PFSK-1 (cell line): ENCODE results near the gene ZNF630.

Experiments used
- FOXP2 ChIP-seq: optimal IDR thresholded peaks from 2 replicates; pipeline ENCODE3; 2011; ENCODE audit warnings: borderline replicate concordance, control low read depth, inconsistent platforms; ENCODE audit not compliant: insufficient read depth; ENCODE audit errors: extremely low read length, extremely low read depth
- POLR2AphosphoS5 ChIP-seq: IDR thresholded peaks from 2 replicates; pipeline ENCODE4 v1.6.1; 2012; ENCODE audit warnings: low read depth, mild to moderate bottlenecking, control low read depth, low read length, moderate library complexity
- SIN3A ChIP-seq: IDR thresholded peaks from 2 replicates; pipeline ENCODE4 v1.6.1; 2012; ENCODE audit warnings: mild to moderate bottlenecking, low read length, moderate library complexity, borderline replicate concordance; ENCODE audit not compliant: insufficient read depth
- TAF1 ChIP-seq: IDR thresholded peaks from 2 replicates; pipeline ENCODE4 v1.6.1; 2012; ENCODE audit warnings: low read length, control low read depth, borderline replicate concordance; ENCODE audit not compliant: insufficient read depth
- TF ChIP-seq, protein P1 (sequence below), 2 experiments: IDR thresholded peaks; 2 replicates each; pipeline versions ENCODE4 v1.6.1 to v1.8.0; 2011 to 2012; ENCODE audit warnings: low read depth in 2 of 2, low read length in 2 of 2, control low read depth in 1 of 2, inconsistent platforms in 1 of 2, mild to moderate bottlenecking in 1 of 2, moderate library complexity in 1 of 2; ENCODE audit not compliant: insufficient read depth in 1 of 2

Gene ZNF630

DNA sequence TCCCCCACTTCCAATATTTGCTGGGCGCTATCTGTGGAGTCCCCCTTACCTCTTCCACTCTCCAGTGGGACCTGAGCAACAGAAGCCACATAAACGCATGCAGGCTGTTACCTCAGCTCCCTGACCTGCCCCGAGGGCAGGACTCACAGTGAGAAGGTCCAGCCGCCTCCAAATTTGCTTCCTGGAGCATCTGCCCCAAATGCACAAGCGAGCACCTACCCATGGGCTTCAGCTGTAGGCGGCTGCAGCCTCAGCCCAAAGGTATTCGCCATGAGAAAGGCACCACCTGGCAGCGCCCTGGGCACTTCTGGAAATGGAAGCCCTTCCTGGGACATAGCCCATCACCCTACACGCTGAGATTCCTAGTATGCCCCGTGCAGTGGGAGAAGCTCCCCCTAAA, 41.2 kb downstream of the ZNF630 start:
- TF ChIP-seq FOXP2 (no peak), TAF1 (no peak), POLR2AphosphoS5 (no peak), SIN3A (no peak)
- TF ChIP-seq, protein P1, sequence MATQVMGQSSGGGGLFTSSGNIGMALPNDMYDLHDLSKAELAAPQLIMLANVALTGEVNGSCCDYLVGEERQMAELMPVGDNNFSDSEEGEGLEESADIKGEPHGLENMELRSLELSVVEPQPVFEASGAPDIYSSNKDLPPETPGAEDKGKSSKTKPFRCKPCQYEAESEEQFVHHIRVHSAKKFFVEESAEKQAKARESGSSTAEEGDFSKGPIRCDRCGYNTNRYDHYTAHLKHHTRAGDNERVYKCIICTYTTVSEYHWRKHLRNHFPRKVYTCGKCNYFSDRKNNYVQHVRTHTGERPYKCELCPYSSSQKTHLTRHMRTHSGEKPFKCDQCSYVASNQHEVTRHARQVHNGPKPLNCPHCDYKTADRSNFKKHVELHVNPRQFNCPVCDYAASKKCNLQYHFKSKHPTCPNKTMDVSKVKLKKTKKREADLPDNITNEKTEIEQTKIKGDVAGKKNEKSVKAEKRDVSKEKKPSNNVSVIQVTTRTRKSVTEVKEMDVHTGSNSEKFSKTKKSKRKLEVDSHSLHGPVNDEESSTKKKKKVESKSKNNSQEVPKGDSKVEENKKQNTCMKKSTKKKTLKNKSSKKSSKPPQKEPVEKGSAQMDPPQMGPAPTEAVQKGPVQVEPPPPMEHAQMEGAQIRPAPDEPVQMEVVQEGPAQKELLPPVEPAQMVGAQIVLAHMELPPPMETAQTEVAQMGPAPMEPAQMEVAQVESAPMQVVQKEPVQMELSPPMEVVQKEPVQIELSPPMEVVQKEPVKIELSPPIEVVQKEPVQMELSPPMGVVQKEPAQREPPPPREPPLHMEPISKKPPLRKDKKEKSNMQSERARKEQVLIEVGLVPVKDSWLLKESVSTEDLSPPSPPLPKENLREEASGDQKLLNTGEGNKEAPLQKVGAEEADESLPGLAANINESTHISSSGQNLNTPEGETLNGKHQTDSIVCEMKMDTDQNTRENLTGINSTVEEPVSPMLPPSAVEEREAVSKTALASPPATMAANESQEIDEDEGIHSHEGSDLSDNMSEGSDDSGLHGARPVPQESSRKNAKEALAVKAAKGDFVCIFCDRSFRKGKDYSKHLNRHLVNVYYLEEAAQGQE (IDR thresholded peaks at IDR 0.05; ENCODE audit: insufficient read depth in 1 of 2, low read depth in 2 of 2, low read length in 2 of 2): no peak

DNA sequence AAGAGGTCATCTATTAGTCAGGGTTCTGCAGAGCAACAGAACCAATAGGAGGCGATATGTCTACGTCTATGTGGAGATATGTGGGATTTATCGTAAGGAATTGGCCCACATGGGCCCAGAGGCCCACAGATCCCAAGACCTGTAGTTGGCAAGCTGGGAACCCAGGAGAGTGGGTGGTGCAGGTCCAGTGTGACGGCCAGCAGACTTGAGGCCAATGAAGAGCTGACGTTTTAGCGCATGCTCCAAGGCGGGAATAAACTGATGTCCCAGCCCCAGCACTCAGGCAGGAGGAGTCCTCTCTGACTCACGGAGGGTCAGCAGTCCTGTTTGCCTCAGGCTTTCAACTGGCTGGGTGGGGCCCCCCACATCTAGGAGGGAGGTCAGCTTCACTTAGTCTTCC, 43.3 kb downstream of the ZNF630 start:
- no peak for TF ChIP-seq FOXP2
- TF ChIP-seq SIN3A: no peak
- TF ChIP-seq TAF1: no peak
- TF ChIP-seq POLR2AphosphoS5: no peak
- TF ChIP-seq, protein P1 (IDR thresholded peaks at IDR 0.05; ENCODE audit: insufficient read depth in 1 of 2, low read depth in 2 of 2, low read length in 2 of 2): no peak

DNA sequence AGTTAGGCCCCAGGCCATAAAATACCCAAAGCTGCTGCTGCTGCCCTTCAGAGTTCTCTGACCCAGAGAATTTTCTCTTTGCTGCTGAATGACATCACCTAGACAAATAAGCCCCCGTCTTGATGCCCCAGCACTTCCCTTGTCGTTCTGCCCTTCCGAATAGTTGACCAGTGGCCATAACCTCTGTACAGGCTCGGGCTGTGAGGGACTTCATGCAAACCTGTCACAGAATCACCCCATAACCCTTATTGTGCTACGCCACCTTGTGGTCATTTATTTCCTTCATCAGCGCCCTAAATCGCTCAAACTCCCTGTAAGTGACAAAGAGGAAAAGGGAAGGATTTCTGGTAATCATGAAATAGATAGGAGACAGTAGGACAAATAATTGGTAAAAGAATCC, 45.9 kb downstream of the ZNF630 start:
- no peak for TF ChIP-seq FOXP2

DNA sequence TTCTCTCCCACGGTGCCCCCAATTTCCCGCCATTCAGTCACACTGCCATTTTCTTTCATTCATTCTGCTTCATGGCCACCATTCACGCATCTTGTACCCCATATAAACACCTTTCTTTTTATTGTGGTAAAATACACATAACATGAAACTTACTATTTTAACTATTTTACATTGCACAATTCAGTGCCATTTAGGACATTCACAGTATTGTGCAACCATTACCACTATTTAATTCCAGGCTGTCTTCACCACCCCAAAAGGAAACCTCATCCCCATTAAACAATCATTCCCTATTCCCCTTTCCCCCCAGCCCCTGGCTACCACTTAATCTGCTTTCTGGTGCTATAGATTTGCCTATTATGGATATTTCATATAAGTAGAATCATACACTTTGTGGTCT, 48.7 kb downstream of the ZNF630 start:
- no peak for TF ChIP-seq TAF1
- no peak for TF ChIP-seq POLR2AphosphoS5
- TF ChIP-seq, protein P1 (IDR thresholded peaks at IDR 0.05; ENCODE audit: insufficient read depth in 1 of 2, low read depth in 2 of 2, low read length in 2 of 2): no peak
- TF ChIP-seq FOXP2: no peak
- no peak for TF ChIP-seq SIN3A

DNA sequence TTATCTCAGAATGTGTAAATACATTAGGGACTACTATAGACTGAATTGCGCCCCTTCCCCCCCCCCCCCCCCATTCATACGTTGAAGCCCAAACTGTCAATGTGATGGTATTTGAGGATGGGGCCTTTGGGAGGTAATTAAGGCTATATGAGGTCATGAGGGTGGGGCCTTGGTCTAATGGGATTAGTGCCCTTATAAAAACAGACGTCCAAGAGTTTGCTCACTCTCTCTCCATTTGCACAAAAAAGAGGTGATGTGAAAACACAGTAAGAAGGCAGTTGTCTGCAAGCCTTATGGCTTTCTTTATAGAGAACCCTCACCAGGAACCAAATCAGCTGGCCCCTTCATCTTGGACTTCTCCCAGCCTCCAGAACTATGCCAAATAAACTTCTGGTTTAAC, 49.3 kb downstream of the ZNF630 start:
- TF ChIP-seq, protein P1 (IDR thresholded peaks at IDR 0.05; ENCODE audit: insufficient read depth in 1 of 2, low read depth in 2 of 2, low read length in 2 of 2): no peak
- TF ChIP-seq FOXP2: no peak
- no peak for TF ChIP-seq TAF1
- no peak for TF ChIP-seq POLR2AphosphoS5
